GM12878 (cell line): ENCODE results near the gene ADGRL2. TPM values are rescaled to one million over a fixed set of nuclear protein-coding genes. Genes with fewer than 3 reads are reported as not detected.

ENCODE experiments used
- ATAC-seq: fragments of 200-7000 bp; cut with Tn5 transposase; 3 replicates; pipeline ENCODE4 v1.9.1; 2020; ENCODE audit warnings: mild to moderate bottlenecking, moderate library complexity
- BruUV-seq: library from RNA; stranded (reverse); fragments of 400-500 nt; replicated peaks from 2 replicates; lab custom pipeline; 2021; lab: Mats Ljungman, UMichigan
- CTCF ChIA-PET: fragments of 300-600 bp; sonication (Branson Sonifier 250); formaldehyde crosslinking; extraction: SDS; loops from one replicate; lab custom pipeline; 2021; ENCODE audit warnings: inconsistent platforms; lab: Yijun Ruan, JAX
- POLR2A ChIA-PET: fragments of 350-600 bp; formaldehyde crosslinking; extraction: SDS; loops from one replicate; lab custom pipeline; 2021; ENCODE audit warnings: inconsistent platforms; lab: Charles Lee
- RAD21 ChIA-PET: fragments of 300-600 bp; sonication (Branson Sonifier 250); formaldehyde crosslinking; loops from one replicate; lab custom pipeline; 2023; ENCODE audit warnings: antibody characterized with exemption; ENCODE audit not compliant: unreplicated experiment; lab: Charles Lee
- SMC1A ChIA-PET: fragments of 300-600 bp; sonication (Branson Sonifier 250); formaldehyde crosslinking; loops from one replicate; lab custom pipeline; 2023; ENCODE audit not compliant: unreplicated experiment, uncharacterized antibody; lab: Charles Lee
- DNase-seq: peaks from one replicate; pipeline ENCODE4 v3.0.0-alpha.2; 2011; ENCODE audit warnings: low read depth, low spot score
- FAIRE-seq: peaks from 3 replicates; lab custom pipeline; 2011; peaks lifted over from hg19 to GRCh38; lab: Jason Lieb, UNC
- H2AFZ ChIP-seq: 2 replicates; pipeline ENCODE4 v1.6.0; 2011; ENCODE audit warnings: low read depth, low read length, control low read depth; ENCODE audit not compliant: control insufficient read depth
- H3K27ac ChIP-seq: 2 replicates; pipeline ENCODE4 v1.5.1; 2011; ENCODE audit warnings: control low read depth; ENCODE audit not compliant: control insufficient read depth, insufficient read depth
- H3K27me3 ChIP-seq, 2 experiments: replicated peaks in 1 of 2; 2 replicates each; pipeline versions ENCODE4 v1.6.0 to v1.6.1; 2011; ENCODE audit warnings: low read length in 1 of 2; ENCODE audit not compliant: control insufficient read depth in 2 of 2, insufficient read depth in 2 of 2
- H3K36me3 ChIP-seq, 2 experiments: 2 replicates each; pipeline ENCODE4 v1.5.1; 2011; ENCODE audit warnings: low read length in 1 of 2; ENCODE audit not compliant: control insufficient read depth in 2 of 2, insufficient read depth in 2 of 2
- H3K4me1 ChIP-seq: 2 replicates; pipeline ENCODE4 v1.6.1; 2011; ENCODE audit warnings: mild to moderate bottlenecking, low read length, moderate library complexity, mixed read lengths; ENCODE audit not compliant: control insufficient read depth, insufficient read depth
- H3K4me2 ChIP-seq: 2 replicates; pipeline ENCODE4 v1.6.0; 2011; ENCODE audit warnings: control low read depth; ENCODE audit not compliant: control insufficient read depth, insufficient read depth
- H3K4me3 ChIP-seq: fragments of 200-600 bp; sonication (generic); 2 replicates; pipeline ENCODE4 v1.5.1; 2016
- H3K79me2 ChIP-seq: 2 replicates; pipeline ENCODE4 v1.6.0; 2011; ENCODE audit warnings: low read length; ENCODE audit not compliant: control insufficient read depth, insufficient read depth
- H3K9ac ChIP-seq: 2 replicates; pipeline ENCODE4 v1.8.0; 2011; ENCODE audit warnings: low read length, control low read depth, mixed read lengths; ENCODE audit not compliant: control insufficient read depth, insufficient read depth
- H3K9me3 ChIP-seq: replicated peaks from 3 replicates; pipeline ENCODE4 v1.5.1; 2011; ENCODE audit warnings: mild to moderate bottlenecking, low read length; ENCODE audit not compliant: control insufficient read depth, insufficient read depth
- H4K20me1 ChIP-seq: 2 replicates; pipeline ENCODE4 v1.6.0; 2011; ENCODE audit not compliant: control insufficient read depth, insufficient read depth
- EGR1 ChIP-seq, 2 experiments: IDR thresholded peaks; 1 replicate in 1 of 2; 2 replicates in 1 of 2; pipeline ENCODE4 v1.6.1; 2011 to 2012; ENCODE audit warnings: low read depth in 2 of 2, low read length in 2 of 2, borderline replicate concordance in 1 of 2, mild to moderate bottlenecking in 1 of 2, moderate library complexity in 1 of 2
- ESRRA ChIP-seq: IDR thresholded peaks from 2 replicates; pipeline ENCODE4 v1.6.1; 2012; ENCODE audit warnings: mild to moderate bottlenecking, low read length, improper control_type of control experiment
- ETV6 ChIP-seq, 2 experiments: fragments of 450-650 bp in 1 of 2; IDR thresholded peaks in 1 of 2; conservative IDR thresholded peaks in 1 of 2; 2 replicates each; pipeline ENCODE4 v1.6.1; 2014; ENCODE audit warnings: antibody characterized with exemption in 1 of 2, borderline replicate concordance in 1 of 2, low read depth in 1 of 2, mild to moderate bottlenecking in 1 of 2, moderate library complexity in 1 of 2
- GATAD2B ChIP-seq: fragments of 450-650 bp; conservative IDR thresholded peaks from 2 replicates; pipeline ENCODE4 v1.6.1; 2017; ENCODE audit warnings: low read depth, mild to moderate bottlenecking, moderate library complexity
- HDAC6 ChIP-seq: fragments of 200-600 bp; sonication (generic); IDR thresholded peaks from one replicate; pipeline ENCODE4 v1.8.0; 2017; ENCODE audit warnings: antibody characterized with exemption; ENCODE audit not compliant: unreplicated experiment
- MTA2 ChIP-seq: fragments of 450-650 bp; IDR thresholded peaks from 2 replicates; pipeline ENCODE4 v1.6.1; 2016; ENCODE audit warnings: low read depth, mild to moderate bottlenecking, moderate library complexity
- NRF1 ChIP-seq: conservative IDR thresholded peaks from 2 replicates; pipeline ENCODE4 v1.6.1; 2011; ENCODE audit warnings: mild to moderate bottlenecking, low read depth, low read length, improper control_type of control experiment
- POLR2AphosphoS5 ChIP-seq: IDR thresholded peaks from 2 replicates; pipeline ENCODE4 v1.6.1; 2011; ENCODE audit warnings: mild to moderate bottlenecking, low read length, inconsistent platforms
- POU2F2 ChIP-seq: IDR thresholded peaks from 3 replicates; pipeline ENCODE4 v1.6.1; 2011; ENCODE audit warnings: low read depth, mild to moderate bottlenecking, low read length, borderline replicate concordance
- ZSCAN29 ChIP-seq: fragments of 450-650 bp; IDR thresholded peaks from 2 replicates; pipeline ENCODE4 v1.6.1; 2017; ENCODE audit warnings: mild to moderate bottlenecking, moderate library complexity
- WGBS: methylation state at CpG from one replicate; pipeline ENCODE4 v1.1.6; 2016; ENCODE audit warnings: low lambda C conversion rate; ENCODE audit not compliant: insufficient replicate concordance, insufficient coverage; ENCODE audit errors: missing lambda C conversion rate; 5-methylcytosine and 5-hydroxymethylcytosine counted together
- in situ Hi-C: fragments of 300-500 bp; cut with MboI; formaldehyde crosslinking; loops from 9 replicates; pipeline ENCODE4 v1.14.3; 2018; ENCODE audit warnings: mixed read lengths
- intact Hi-C: fragments of 100-400 bp; cut with micrococcal nuclease; formaldehyde crosslinking; loops from one replicate; pipeline ENCODE4 v1.14.2; 2022; ENCODE audit not compliant: unreplicated experiment
- polyA plus RNA-seq, 11 experiments: library from polyadenylated mRNA; depleted of rRNA in 4 of 11; unstranded in 6 of 11; stranded (reverse) in 5 of 11; fragments of >200 nt; fragmentation: Nextera tagmentation in 4 of 11; fragmentation: Illumina TruSeq in 1 of 11; extraction: Ambion mirVana in 4 of 11; extraction: Trizol in 1 of 11; gene quantifications; 1 replicate in 1 of 11; 2 replicates in 10 of 11; pipeline versions ENCODE4 v1.2.1 to v1.2.3, GENCODE V29; 2011 to 2016; ENCODE audit warnings: inconsistent platforms in 2 of 11, missing spikeins in 2 of 11, low read depth in 1 of 11
- total RNA-seq, 4 experiments: library from RNA; depleted of rRNA in 3 of 4; stranded (reverse); fragments of >200 nt in 3 of 4; fragmentation: Illumina TruSeq in 1 of 4; extraction: Trizol in 1 of 4; gene quantifications; 2 replicates each; pipeline versions ENCODE4 v1.2.1 to v1.2.3, GENCODE V29; 2013 to 2021
- TF ChIP-seq, protein P1 (sequence below): fragments of 150-350 bp; IDR thresholded peaks from 2 replicates; pipeline ENCODE4 v1.6.1; 2016; ENCODE audit warnings: low read depth, low read length
- TF ChIP-seq, protein P2 (sequence below): IDR thresholded peaks from 2 replicates; pipeline ENCODE4 v1.6.1; 2011; ENCODE audit warnings: low read depth, low read length, improper control_type of control experiment, borderline replicate concordance
- TF ChIP-seq, protein P3 (sequence below): fragments of 450-650 bp; formaldehyde crosslinking; IDR thresholded peaks from 2 replicates; pipeline ENCODE4 v1.4.0; 2020; ENCODE audit warnings: mild to moderate bottlenecking, moderate library complexity

Gene ADGRL2
- total and polyA plus RNA-seq, 10 of the 15 experiments (the other 5 are each of a cell fraction or from before 2014, with no cell fraction given): 0.03 to 13.6 (median 0.21) TPM

DNA sequence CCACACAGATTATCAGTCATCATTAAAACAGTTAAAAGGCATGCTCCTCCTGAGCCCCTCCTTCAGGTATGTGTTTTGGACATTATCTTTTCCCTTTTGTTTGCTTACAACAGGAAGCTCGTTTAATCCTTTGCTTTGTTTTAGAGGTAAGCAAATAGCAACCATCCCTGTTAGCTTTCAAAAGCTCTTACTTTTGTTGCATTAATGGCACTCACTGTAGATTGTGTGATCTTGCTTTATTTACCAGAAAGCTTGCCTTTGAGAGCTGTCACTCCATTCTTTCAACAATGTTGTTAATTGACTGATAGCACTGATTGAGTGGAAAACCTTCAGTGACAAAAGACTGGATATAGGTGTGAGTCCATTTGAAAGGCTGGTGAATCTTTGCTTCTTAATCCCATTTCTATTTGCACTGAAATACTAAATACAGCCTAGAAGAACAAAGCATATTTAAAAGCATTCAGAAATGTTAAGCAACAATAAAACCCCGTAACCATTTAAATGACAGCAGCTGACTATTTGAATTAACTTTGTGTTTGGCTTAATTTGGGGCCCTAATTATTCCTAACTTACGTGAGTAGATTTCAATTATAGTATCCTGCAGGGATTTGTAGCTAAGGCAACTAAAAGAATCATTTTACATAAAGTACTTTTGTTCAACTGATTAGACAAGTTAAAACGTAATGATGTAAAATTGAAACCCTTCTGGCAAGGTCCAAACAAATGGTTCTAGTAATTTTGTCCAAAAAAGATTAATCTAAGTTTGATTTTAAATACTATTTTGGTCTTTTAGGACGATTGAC lies 48.3 kb downstream of the ADGRL2 start (continued):
- TF ChIP-seq, protein P1, sequence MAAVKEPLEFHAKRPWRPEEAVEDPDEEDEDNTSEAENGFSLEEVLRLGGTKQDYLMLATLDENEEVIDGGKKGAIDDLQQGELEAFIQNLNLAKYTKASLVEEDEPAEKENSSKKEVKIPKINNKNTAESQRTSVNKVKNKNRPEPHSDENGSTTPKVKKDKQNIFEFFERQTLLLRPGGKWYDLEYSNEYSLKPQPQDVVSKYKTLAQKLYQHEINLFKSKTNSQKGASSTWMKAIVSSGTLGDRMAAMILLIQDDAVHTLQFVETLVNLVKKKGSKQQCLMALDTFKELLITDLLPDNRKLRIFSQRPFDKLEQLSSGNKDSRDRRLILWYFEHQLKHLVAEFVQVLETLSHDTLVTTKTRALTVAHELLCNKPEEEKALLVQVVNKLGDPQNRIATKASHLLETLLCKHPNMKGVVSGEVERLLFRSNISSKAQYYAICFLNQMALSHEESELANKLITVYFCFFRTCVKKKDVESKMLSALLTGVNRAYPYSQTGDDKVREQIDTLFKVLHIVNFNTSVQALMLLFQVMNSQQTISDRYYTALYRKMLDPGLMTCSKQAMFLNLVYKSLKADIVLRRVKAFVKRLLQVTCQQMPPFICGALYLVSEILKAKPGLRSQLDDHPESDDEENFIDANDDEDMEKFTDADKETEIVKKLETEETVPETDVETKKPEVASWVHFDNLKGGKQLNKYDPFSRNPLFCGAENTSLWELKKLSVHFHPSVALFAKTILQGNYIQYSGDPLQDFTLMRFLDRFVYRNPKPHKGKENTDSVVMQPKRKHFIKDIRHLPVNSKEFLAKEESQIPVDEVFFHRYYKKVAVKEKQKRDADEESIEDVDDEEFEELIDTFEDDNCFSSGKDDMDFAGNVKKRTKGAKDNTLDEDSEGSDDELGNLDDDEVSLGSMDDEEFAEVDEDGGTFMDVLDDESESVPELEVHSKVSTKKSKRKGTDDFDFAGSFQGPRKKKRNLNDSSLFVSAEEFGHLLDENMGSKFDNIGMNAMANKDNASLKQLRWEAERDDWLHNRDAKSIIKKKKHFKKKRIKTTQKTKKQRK: no peak

DNA sequence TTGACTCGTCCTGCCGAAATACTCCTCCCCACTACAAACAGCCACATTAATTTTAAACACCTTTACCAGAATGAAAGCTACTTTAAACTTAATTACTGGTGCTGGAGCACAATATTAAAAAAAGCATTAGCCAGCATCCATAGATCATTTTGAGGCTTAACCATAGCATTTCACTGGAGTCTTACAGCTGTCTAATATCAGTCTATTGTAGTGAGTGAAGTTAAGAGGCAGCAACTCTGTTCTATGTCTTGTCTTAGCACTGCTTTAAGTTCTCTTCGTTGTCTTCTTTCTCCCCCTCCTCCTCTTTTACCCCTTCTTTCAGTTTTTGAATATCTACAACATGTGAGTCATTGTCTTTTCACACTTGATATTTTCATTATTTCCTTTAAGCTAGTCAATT lies 49.3 kb downstream of the ADGRL2 start:
- 33% methylated on average over 3 of the region's 3 CpGs for WGBS
- ATAC-seq: peak; percentile 45
- H4K20me1 ChIP-seq: no peaks in the 10 kb centered on the region
- H3K27me3 ChIP-seq: no peaks in the 10 kb centered on the region
- H3K79me2 ChIP-seq: no peaks in the 10 kb centered on the region
- BruUV-seq: no TSS peak
- POLR2A ChIA-PET: no interaction called here
- in situ Hi-C loops: no loop called here
- no peaks in the 10 kb centered on the region for H3K9me3 ChIP-seq
- no peak overlapping the region for H3K4me3 ChIP-seq
- DNase-seq: no peak
- intact Hi-C loops: no loop called here
- H3K27ac ChIP-seq: no peak overlapping the region
- H3K4me1 ChIP-seq: no peaks in the 10 kb centered on the region
- H3K9ac ChIP-seq: no peak overlapping the region
- no peak overlapping the region for H3K4me2 ChIP-seq
- SMC1A ChIA-PET: interaction anchor here (0.7 to 4.4 kb wide), 6 partner anchors 10 to 300 kb away, joined by 3 to 28 read pairs (median 3); no protein-coding TSS in a partner anchor
- no peak overlapping the region for H2AFZ ChIP-seq
- H3K36me3 ChIP-seq: no peaks in the 10 kb centered on the region
- FAIRE-seq: no peak
- RAD21 ChIA-PET: interaction anchor here (1.5 kb wide), 1 partner anchor 15 kb away, joined by 11 read pairs; no protein-coding TSS in a partner anchor
- CTCF ChIA-PET: interaction anchor here (1.0 to 1.7 kb wide), 3 partner anchors 15 to 435 kb away, joined by 3 to 4 read pairs (median 4); no protein-coding TSS in a partner anchor
- TF ChIP-seq MTA2 (no peak), EGR1 (IDR thresholded peaks at IDR 0.05; ENCODE audit: borderline replicate concordance in 1 of 2, low read depth in 2 of 2, low read length in 2 of 2) (no peak), POU2F2 (no peak), ZSCAN29 (no peak), ETV6 (conservative IDR thresholded peaks at IDR 0.05 in 1 of 2, IDR thresholded peaks at IDR 0.05 in 1 of 2; ENCODE audit: borderline replicate concordance in 1 of 2, low read depth in 1 of 2) (no peak), HDAC6 (no peak), GATAD2B (no peak), POLR2AphosphoS5 (no peak), NRF1 (no peak), ESRRA (no peak)
- TF ChIP-seq, protein P2, sequence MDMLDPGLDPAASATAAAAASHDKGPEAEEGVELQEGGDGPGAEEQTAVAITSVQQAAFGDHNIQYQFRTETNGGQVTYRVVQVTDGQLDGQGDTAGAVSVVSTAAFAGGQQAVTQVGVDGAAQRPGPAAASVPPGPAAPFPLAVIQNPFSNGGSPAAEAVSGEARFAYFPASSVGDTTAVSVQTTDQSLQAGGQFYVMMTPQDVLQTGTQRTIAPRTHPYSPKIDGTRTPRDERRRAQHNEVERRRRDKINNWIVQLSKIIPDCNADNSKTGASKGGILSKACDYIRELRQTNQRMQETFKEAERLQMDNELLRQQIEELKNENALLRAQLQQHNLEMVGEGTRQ: no peak
- TF ChIP-seq, protein P3, sequence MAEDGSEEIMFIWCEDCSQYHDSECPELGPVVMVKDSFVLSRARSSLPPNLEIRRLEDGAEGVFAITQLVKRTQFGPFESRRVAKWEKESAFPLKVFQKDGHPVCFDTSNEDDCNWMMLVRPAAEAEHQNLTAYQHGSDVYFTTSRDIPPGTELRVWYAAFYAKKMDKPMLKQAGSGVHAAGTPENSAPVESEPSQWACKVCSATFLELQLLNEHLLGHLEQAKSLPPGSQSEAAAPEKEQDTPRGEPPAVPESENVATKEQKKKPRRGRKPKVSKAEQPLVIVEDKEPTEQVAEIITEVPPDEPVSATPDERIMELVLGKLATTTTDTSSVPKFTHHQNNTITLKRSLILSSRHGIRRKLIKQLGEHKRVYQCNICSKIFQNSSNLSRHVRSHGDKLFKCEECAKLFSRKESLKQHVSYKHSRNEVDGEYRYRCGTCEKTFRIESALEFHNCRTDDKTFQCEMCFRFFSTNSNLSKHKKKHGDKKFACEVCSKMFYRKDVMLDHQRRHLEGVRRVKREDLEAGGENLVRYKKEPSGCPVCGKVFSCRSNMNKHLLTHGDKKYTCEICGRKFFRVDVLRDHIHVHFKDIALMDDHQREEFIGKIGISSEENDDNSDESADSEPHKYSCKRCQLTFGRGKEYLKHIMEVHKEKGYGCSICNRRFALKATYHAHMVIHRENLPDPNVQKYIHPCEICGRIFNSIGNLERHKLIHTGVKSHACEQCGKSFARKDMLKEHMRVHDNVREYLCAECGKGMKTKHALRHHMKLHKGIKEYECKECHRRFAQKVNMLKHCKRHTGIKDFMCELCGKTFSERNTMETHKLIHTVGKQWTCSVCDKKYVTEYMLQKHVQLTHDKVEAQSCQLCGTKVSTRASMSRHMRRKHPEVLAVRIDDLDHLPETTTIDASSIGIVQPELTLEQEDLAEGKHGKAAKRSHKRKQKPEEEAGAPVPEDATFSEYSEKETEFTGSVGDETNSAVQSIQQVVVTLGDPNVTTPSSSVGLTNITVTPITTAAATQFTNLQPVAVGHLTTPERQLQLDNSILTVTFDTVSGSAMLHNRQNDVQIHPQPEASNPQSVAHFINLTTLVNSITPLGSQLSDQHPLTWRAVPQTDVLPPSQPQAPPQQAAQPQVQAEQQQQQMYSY: no peak
